ENCODE data around the gene PPIG.

DNA sequence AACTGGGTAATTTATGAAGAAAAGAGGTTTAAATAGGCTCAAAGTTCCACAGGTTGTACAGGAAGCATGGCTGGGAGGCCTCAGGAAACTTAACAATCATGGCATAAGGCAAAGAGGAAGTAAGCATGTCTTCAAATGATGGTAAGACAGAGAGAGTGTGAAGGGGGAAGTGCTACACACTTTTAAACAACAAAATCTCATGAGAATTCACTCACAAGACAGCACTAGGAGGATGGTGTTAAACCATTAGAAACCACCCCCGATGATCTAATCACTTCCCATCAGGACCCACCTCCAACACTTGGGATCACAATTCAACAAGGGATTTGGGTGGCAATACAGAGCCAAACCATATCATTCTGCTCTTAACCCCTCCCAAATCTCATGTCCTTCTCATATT, 75.2 kb downstream of the PPIG start:
- no peak for TF ChIP-seq ZNF274 (IDR thresholded peaks at IDR 0.05; ENCODE audit: low read depth, low read length)
- no peak for TF ChIP-seq YY1 (IDR thresholded peaks at IDR 0.05; ENCODE audit: insufficient read depth, insufficient read length)
- no peak for TF ChIP-seq SUZ12 (IDR thresholded peaks at IDR 0.05; ENCODE audit: extremely low read depth, insufficient read depth, insufficient read length)

Data from NT2/D1 (cell line).